Motor neuron (in vitro differentiated cells): ENCODE data around the gene ZNF345. TPM values are rescaled to one million over a fixed set of nuclear protein-coding genes. Genes with fewer than 3 reads are reported as not detected.

Experiments
- ATAC-seq, 8 experiments: fragments of 200-7000 bp; cut with Tn5 transposase; replicated peaks in 6 of 8; 2 replicates each; pipeline ENCODE4 v1.8.0; 2021; ENCODE audit warnings: mild to moderate bottlenecking in 8 of 8, moderate library complexity in 8 of 8
- H3K27ac ChIP-seq, 2 donors: fragments of 250-450 bp; sonication (Bioruptor Pico); 2 replicates each; pipeline ENCODE4 v1.9.0; 2021; ENCODE audit warnings: antibody characterized with exemption in 2 of 2, mild to moderate bottlenecking in 2 of 2, moderate library complexity in 1 of 2
- H3K4me1 ChIP-seq, 2 donors: fragments of 250-450 bp; sonication (Bioruptor Pico); replicated peaks in 1 of 2; 2 replicates each; pipeline ENCODE4 v1.6.1; 2021; ENCODE audit warnings: antibody characterized with exemption in 2 of 2, mild to moderate bottlenecking in 2 of 2, moderate library complexity in 1 of 2
- H3K4me3 ChIP-seq, 5 donors: fragments of 250-450 bp; sonication (Bioruptor Pico); 2 replicates each; pipeline ENCODE4 v1.9.0; 2021; ENCODE audit warnings: antibody characterized with exemption in 5 of 5, mild to moderate bottlenecking in 5 of 5, moderate library complexity in 4 of 5
- WGBS, 10 experiments: fragments of 450-650 bp; shearing (Covaris generic); methylation state at CpG; one replicate each; pipeline ENCODE4 v1.0.0; 2022; 5-methylcytosine and 5-hydroxymethylcytosine counted together
- in situ Hi-C, 9 experiments: fragments of 400-800 bp; cut with MboI; loops; one replicate each; pipeline ENCODE4 v1.15.0; 2021; ENCODE audit warnings: low sequenced_read_pairs in 9 of 9, low pct_unique_long_range_greater_than_20kb in 2 of 9; ENCODE audit not compliant: unreplicated experiment in 9 of 9
- total RNA-seq, 8 experiments: library from RNA; unstranded; fragments of 300-600 nt; gene quantifications; 2 replicates each; pipeline versions ENCODE4 v1.2.3 to v1.2.4, GENCODE V29; 2022

Gene ZNF345
- total RNA-seq: 1 to 10 TPM in 6 of 8 experiments, under 1 TPM in 2; 0.56 to 9.6 (median 5.6) TPM

GRCh38 chr19:36850559-36851442 is at the start of gene ZNF345:
TSS of gene ZNF345 (plus strand) at chr19:36850876. CDS start at chr19:36876831, 25,955 bp downstream.
- ATAC-seq: peak; percentile 84 to 95 (median 92)
- peaks cover 3 to 8% of the 10 kb centered on the region in 2 donors for H3K4me1 ChIP-seq
- WGBS, 10 experiments: 0 to 5% (median 3%) methylated on average over 2 to 29 of the region's 43 CpGs; no CpG with 5 or more reads in 2 of the 10 experiments
- in situ Hi-C loops: no loop called here
- peak within 1 kb of the TSS; percentile 67 to 98 (median 83) for H3K4me3 ChIP-seq
- H3K27ac ChIP-seq: peak within 1 kb of the TSS; percentile 59 to 74

GRCh38 chr19:36805364-36805763 is 45.3 kb upstream of the ZNF345 start:
- no peak overlapping the region for H3K4me3 ChIP-seq
- 60 to 100% (median 91%) methylated on average over 1 of the region's 1 CpG; no CpG with 5 or more reads in 3 of the 10 experiments for WGBS, 10 experiments
- no peak overlapping the region for H3K27ac ChIP-seq
- in situ Hi-C loops: no loop called here
- no peak for ATAC-seq
- H3K4me1 ChIP-seq: no peaks in the 10 kb centered on the region

- Histone ChIP-seq H3K4me1 (no peaks in the 10 kb centered on the region), H3K27ac (no peak overlapping the region), H3K4me3 (no peak overlapping the region)
- in situ Hi-C loops: no loop called here
- no peak for ATAC-seq
Observed at GRCh38 chr19:36807029-36807428, 43.6 kb upstream of the ZNF345 start.

GRCh38 chr19:36819130-36819630 is 31.5 kb upstream of the ZNF345 start:
- in situ Hi-C loops: no loop called here
- no peak for ATAC-seq
- no peak overlapping the region for H3K4me3 ChIP-seq
- WGBS, 10 experiments: 66 to 100% (median 92%) methylated on average over 1 to 7 of the region's 7 CpGs
- H3K4me1 ChIP-seq: no peaks in the 10 kb centered on the region
- no peak overlapping the region for H3K27ac ChIP-seq

GRCh38 chr19:36821758-36822157 is 28.9 kb upstream of the ZNF345 start:
- Histone ChIP-seq H3K4me3 (no peak overlapping the region), H3K27ac (no peak overlapping the region), H3K4me1 (no peaks in the 10 kb centered on the region)
- in situ Hi-C loops: no loop called here
- no peak for ATAC-seq
- WGBS, 10 experiments: 50 to 100% (median 98%) methylated on average over 1 to 5 of the region's 5 CpGs; no CpG with 5 or more reads in 3 of the 10 experiments

- peaks cover 3 to 5% of the 10 kb centered on the region in 2 donors for H3K4me1 ChIP-seq
- WGBS, 10 experiments: 43 to 100% (median 80%) methylated on average over 1 to 2 of the region's 2 CpGs; no CpG with 5 or more reads in 1 of the 10 experiments
- no peak for ATAC-seq
- H3K4me3 ChIP-seq: no peak overlapping the region
- in situ Hi-C loops: no loop called here
- H3K27ac ChIP-seq: no peak overlapping the region
Observed at GRCh38 chr19:36833430-36833829, 17.2 kb upstream of the ZNF345 start.

DNA sequence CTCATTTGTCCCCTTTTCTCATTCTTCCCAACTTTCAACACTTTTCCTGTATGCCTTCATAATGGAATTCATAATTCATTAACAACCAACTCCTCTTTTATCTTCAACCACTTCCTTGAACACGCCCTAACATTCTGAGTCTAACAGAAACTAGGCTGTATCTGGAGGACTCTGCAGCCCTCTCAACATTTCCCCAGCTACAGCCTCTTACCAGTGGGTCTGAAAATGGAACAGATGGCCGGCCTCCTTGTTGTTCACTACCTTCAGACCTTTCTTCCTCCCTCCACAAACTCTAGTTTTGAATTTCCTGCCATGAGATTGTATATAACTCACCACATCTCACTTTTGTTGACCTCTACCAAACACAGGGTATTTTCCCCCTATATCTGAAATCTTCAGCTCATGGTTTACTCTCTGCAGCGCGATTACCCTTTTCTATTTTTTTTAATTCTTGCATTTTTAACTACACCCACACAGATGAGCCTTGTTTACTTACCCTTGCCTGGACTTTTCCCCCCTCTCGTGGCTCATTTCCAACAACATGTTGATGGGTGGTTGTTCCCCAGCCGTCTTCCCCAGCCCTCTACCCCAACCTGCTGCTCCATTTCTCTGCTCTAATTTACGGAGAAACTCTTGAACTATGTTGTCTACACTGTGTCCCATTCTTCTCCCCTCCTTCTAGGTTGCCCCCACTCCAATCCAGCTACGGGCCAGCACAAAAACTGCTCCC is 13.3 kb upstream of the ZNF345 start:
- ATAC-seq: no peak
- in situ Hi-C loops: no loop called here

DNA sequence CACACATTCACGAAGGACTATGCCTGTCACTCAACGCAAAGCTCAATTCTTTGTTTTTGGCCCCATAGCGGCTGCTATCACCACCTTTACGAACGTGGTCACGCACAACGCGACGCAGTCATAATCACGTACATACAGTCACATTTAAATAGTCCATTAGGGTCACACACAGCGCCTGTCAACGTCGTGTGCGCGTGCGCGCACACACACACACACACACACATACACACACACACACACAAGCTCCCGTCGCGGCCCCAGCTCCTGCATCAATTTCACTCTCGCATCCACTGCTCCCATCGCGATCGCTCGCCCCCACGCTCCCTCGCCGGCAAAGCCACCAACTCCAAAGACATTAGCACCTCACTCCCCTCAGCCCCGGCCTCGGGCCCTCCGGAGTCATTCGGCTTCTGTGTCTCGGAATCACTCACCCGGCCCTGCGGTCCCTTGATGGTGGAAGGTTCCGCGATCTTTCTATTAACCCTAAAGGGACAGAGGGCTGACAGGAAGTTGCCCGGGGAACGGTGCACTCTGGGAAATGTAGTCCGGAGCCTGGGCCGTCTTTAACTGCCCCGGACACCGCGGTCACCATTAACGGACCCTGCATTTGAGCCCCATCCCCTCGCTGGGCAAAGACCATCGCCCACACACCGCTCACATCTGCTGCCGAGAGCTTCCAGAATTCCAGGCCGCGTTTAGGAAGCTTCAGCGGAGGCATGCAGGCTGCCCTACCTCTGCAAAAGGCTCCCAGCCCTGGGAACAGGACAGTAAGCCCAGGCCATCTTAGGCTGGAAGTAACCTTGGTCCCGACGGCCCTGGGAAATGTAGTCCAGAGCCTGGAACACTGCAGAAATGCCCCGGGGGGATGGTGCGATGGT is 12.5 kb upstream of the ZNF345 start, which contains the start of gene ZNF790:
TSS of gene ZNF790 (minus strand) at position 482 of the 878 bp plus-strand sequence. CDS start 12,768 bp downstream, outside the sequence.
- H3K4me3 ChIP-seq: peak within 1 kb of the TSS; percentile 61 to 91 (median 85)
- peak; percentile 95 to 98 (median 96) for ATAC-seq
- 0 to 5% (median 3%) methylated on average over 7 to 26 of the region's 56 CpGs; no CpG with 5 or more reads in 4 of the 10 experiments for WGBS, 10 experiments
- in situ Hi-C loops: no loop called here
- H3K27ac ChIP-seq: peak within 1 kb of the TSS; percentile 91 to 96
- H3K4me1 ChIP-seq: peaks cover 3 to 7% of the 10 kb centered on the region in 2 donors

More for the DNA sequence above, 13.3 kb upstream of the ZNF345 start:
- peaks cover 3 to 7% of the 10 kb centered on the region in 2 donors for H3K4me1 ChIP-seq
- H3K27ac ChIP-seq: peak overlapping the region; percentile 91 to 96
- WGBS, 10 experiments: 5 to 94% (median 41%) methylated on average over 1 to 8 of the region's 8 CpGs
- H3K4me3 ChIP-seq: peak overlapping the region; percentile 61 to 91 (median 85)

GRCh38 chr19:36838784-36839324 is 11.8 kb upstream of the ZNF345 start:
- WGBS, 10 experiments: 0 to 87% (median 11%) methylated on average over 1 to 10 of the region's 12 CpGs; no CpG with 5 or more reads in 3 of the 10 experiments
- peak overlapping the region; percentile 61 to 91 (median 85) for H3K4me3 ChIP-seq
- in situ Hi-C loops: no loop called here
- H3K4me1 ChIP-seq: peaks cover 3 to 7% of the 10 kb centered on the region in 2 donors
- peak overlapping the region; percentile 91 to 96 for H3K27ac ChIP-seq
- peak in 2 of 8 experiments; percentile 7 to 13 for ATAC-seq

- H3K27ac ChIP-seq: no peak overlapping the region
- no peak for ATAC-seq
- no peak overlapping the region for H3K4me3 ChIP-seq
- H3K4me1 ChIP-seq: peaks cover 3 to 8% of the 10 kb centered on the region in 2 donors
- in situ Hi-C loops: no loop called here
- WGBS, 10 experiments: 67 to 90% (median 83%) methylated on average over 1 of the region's 1 CpG; no CpG with 5 or more reads in 4 of the 10 experiments
Observed at GRCh38 chr19:36847968-36848367, 2.7 kb upstream of the ZNF345 start.

DNA sequence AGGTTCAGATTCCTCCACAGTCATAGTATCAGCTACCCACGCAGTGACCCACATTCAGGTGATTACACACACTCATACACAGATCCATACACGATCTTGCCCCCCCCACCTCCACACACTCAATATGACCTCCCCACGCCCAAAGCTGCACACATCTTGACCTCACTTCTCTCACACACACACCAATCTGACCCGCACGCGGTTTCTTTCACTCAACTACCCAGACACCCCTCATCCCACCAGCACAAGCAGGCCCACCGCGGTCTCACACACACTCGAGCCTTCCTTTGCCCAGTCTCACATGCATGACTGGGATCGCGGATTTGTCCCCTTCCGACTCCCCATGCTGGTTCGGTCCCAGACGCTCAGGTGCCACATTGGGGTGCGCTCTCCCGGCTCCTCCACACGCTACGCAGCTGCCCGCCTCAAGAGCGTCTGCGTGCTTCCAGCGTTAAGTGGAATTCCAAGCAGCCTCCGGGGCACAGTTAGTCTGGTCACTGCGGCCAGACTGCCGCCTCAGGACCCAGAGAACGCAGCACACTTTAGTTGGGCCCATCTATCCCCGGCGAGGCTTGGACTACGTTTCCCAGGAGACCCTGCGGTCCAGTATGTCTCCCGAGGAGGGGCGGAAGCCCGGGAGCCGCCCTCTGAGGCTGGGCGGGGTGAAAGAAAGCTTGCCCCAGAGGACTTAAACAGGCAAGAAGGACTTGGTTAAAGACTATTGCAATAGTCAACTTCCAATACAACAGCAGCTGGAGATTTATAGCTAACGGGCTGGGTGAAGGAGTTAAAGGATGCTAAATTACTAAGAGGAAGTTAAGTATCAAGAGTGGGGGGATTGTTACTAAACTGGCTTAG is 746 bp upstream of the ZNF345 start:
- H3K27ac ChIP-seq: peak overlapping the region; percentile 59 to 74
- H3K4me3 ChIP-seq: peak overlapping the region; percentile 67 to 98 (median 83)
- peaks cover 3 to 8% of the 10 kb centered on the region in 2 donors for H3K4me1 ChIP-seq
- peak; percentile 86 to 94 (median 92) for ATAC-seq
- in situ Hi-C loops: no loop called here
- 1 to 20% (median 13%) methylated on average over 1 to 28 of the region's 36 CpGs; no CpG with 5 or more reads in 2 of the 10 experiments for WGBS, 10 experiments
